NCI-H2196 treated with DMSO at 0.1 percent for 48 hours (cell line): ENCODE data around the gene AIF1L.

ENCODE experiments used
- DNase-seq: peaks from one replicate; lab custom pipeline; 2025; ENCODE audit not compliant: unreplicated experiment; lab: John Stamatoyannopoulos, UW

Gene AIF1L

GRCh38 chr9:131162886-131163285, 66.6 kb downstream of the AIF1L start:
- DNase-seq: no peak

DNA sequence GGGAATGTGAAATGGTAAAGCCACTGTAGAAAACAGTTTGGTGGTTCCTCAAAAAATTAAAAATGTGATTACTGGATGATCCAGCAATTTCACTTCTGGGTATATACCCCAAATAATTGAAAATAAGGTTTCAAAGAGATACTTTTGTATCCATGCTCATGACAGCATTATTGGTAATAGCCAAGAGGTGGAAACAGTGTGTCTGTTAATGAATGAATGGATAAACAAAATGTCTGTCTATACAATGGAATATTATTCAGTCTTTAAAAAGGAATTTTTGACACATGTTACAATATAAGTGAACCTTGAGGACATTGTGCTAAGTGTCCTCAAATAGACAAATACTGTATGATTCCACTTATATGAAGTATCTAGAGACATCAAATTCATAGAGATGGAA, 69.2 kb downstream of the AIF1L start:
- no peak for DNase-seq

DNA sequence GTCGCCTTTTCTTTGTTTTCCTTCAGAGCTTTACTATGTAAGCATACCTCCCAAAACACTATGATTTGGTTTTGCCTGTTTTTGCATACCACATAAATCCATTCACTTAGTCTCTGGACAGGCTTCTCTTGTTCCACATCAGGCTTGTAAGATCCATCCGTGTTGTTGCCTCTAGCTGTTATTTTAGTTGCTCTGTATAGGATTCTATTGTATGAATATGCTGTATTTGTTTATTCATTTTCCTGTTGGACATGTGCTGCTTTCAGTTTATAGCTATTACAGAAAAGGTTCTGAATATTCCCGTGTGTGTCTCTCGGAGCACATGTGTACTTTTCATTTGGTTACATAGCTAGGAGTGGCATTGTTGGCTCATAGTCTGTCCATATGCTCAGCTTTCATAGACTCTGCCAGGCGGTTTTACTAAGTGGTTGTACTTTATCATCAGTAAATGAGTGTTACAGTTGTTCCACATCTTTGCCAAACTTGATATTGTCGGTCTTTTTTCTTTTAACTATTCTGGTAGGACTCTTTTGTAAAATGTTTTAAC, 70.9 kb downstream of the AIF1L start:
- DNase-seq: peak; percentile 16

DNA sequence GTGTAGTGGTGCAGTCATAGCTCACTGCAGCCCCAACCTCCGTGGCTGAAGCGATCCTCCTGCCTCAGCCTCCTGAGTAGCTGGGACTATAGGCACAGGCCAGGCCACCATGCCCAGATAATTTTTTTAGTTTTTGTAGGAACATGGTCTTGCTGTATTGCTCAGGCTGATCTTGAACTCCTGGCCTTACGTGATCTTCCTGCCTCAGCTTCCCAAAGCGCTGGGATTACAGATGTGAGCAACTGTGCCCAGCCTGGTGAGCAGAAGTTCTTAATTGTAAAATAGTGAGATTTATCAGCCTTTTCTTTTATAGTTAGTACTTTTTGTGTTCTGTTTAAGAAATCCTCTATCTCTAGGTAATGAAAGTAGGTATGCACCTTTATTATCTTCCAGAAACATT, 71.6 kb downstream of the AIF1L start:
- DNase-seq: no peak

DNA sequence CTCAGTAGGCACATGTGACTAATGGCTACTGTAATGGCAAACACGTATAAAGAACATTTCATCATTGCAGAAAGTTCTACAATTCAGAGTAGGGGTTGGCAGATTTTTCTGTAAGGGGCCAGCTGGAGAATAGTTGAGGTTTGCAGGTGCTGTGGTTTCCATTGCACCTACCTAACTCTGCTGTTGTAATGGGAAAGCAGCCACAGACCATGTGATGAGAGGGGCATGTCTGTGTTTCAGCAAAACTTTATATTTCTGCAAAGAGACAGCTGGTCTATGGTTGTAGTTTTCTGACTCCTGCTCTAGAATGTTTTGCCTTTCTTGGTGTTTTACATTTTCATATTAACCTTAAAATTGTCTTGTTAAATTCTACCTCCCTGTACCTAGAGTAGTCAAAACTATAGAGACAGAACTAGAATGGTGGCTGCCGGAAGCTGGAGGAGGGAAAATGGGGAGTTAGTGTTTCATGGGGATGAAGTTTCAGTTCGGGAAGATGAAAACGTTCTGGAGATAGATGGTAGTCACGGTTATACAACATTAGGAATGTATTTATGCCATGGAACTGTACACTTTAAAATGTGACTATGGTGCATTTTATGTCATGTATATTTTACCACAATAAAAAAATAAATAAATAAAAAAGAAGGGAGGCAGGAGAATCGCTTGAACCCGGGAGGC, 73.4 kb downstream of the AIF1L start:
- DNase-seq: no peak
